Liver (tissue), 9 donors: ENCODE measurements around the gene DNAAF1. TPM values are rescaled to one million over a fixed set of nuclear protein-coding genes. Genes with fewer than 3 reads are reported as not detected.

ENCODE experiments used
- DNase-seq: peaks from one replicate; pipeline ENCODE4 v3.0.0-alpha.2; 2017; ENCODE audit warnings: low spot score
- H3K27ac ChIP-seq, 2 donors: one replicate each; pipeline ENCODE4 v1.7.0; 2013; ENCODE audit warnings: inconsistent platforms in 2 of 2, low read length in 2 of 2, control low read depth in 1 of 2, low read depth in 1 of 2, mild to moderate bottlenecking in 1 of 2
- H3K27me3 ChIP-seq, 4 donors: one replicate each; pipeline versions ENCODE4 v1.6.1 to v1.7.0; 2013; ENCODE audit warnings: low read length in 3 of 4, inconsistent platforms in 1 of 4, mild to moderate bottlenecking in 1 of 4, moderate library complexity in 1 of 4; ENCODE audit not compliant: control insufficient read depth in 4 of 4, insufficient read depth in 4 of 4
- H3K36me3 ChIP-seq, 4 donors: one replicate each; pipeline versions ENCODE4 v1.6.1 to v1.7.0; 2013; ENCODE audit warnings: low read length in 3 of 4, mild to moderate bottlenecking in 3 of 4, low read depth in 1 of 4, moderate library complexity in 1 of 4; ENCODE audit not compliant: control insufficient read depth in 4 of 4, insufficient read depth in 3 of 4
- H3K4me1 ChIP-seq, 4 donors: one replicate each; pipeline versions ENCODE4 v1.6.1 to v1.7.0; 2013; ENCODE audit warnings: low read length in 3 of 4, mild to moderate bottlenecking in 3 of 4, moderate library complexity in 1 of 4; ENCODE audit not compliant: control insufficient read depth in 4 of 4, insufficient read depth in 4 of 4
- H3K4me3 ChIP-seq, 3 donors: one replicate each; pipeline versions ENCODE4 v1.6.1 to v1.7.0; 2013; ENCODE audit warnings: low read length in 3 of 3, control low read depth in 1 of 3, low read depth in 1 of 3, mild to moderate bottlenecking in 1 of 3
- H3K9ac ChIP-seq, 2 donors: one replicate each; pipeline ENCODE4 v1.7.0; 2013; ENCODE audit warnings: low read length in 2 of 2, mild to moderate bottlenecking in 2 of 2, moderate library complexity in 2 of 2, control low read depth in 1 of 2, low read depth in 1 of 2
- H3K9me3 ChIP-seq, 4 donors: one replicate each; pipeline versions ENCODE4 v1.6.1 to v1.7.0; 2013; ENCODE audit warnings: low read length in 3 of 4; ENCODE audit not compliant: control insufficient read depth in 4 of 4
- ATF3 ChIP-seq: IDR thresholded peaks from 2 replicates; pipeline ENCODE4 v1.6.1; 2016; ENCODE audit warnings: antibody characterized with exemption
- CTCF ChIP-seq: fragments of 150-350 bp; IDR thresholded peaks from 2 replicates; pipeline ENCODE4 v1.5.1; 2017; ENCODE audit warnings: improper control_type of control experiment, low read depth, low read length; ENCODE audit not compliant: missing input control
- FOXA1 ChIP-seq: IDR thresholded peaks from 2 replicates; pipeline ENCODE4 v1.6.1; 2016; ENCODE audit warnings: antibody characterized with exemption
- FOXA2 ChIP-seq: IDR thresholded peaks from 2 replicates; pipeline ENCODE4 v1.6.1; 2016; ENCODE audit warnings: antibody characterized with exemption
- GABPA ChIP-seq, 2 donors: IDR thresholded peaks in 1 of 2; conservative IDR thresholded peaks in 1 of 2; 2 replicates each; pipeline ENCODE4 v1.6.1; 2016; ENCODE audit warnings: antibody characterized with exemption in 2 of 2, mild to moderate bottlenecking in 1 of 2, moderate library complexity in 1 of 2
- HNF4A ChIP-seq, 2 donors: conservative IDR thresholded peaks; 2 replicates each; pipeline ENCODE4 v1.6.1; 2016; ENCODE audit warnings: antibody characterized with exemption in 2 of 2, mild to moderate bottlenecking in 2 of 2
- HNF4G ChIP-seq: IDR thresholded peaks from 2 replicates; pipeline ENCODE4 v1.6.1; 2016; ENCODE audit warnings: antibody characterized with exemption
- JUND ChIP-seq, 2 donors: IDR thresholded peaks; 2 replicates each; pipeline ENCODE4 v1.6.1; 2016; ENCODE audit warnings: antibody characterized with exemption in 2 of 2
- NR2F2 ChIP-seq: IDR thresholded peaks from 2 replicates; pipeline ENCODE4 v1.6.1; 2016; ENCODE audit warnings: antibody characterized with exemption
- RAD21 ChIP-seq, 2 donors: IDR thresholded peaks; 2 replicates each; pipeline ENCODE4 v1.6.1; 2016; ENCODE audit warnings: antibody characterized with exemption in 2 of 2, mild to moderate bottlenecking in 2 of 2
- REST ChIP-seq: IDR thresholded peaks from 2 replicates; pipeline ENCODE4 v1.6.1; 2016; ENCODE audit warnings: antibody characterized with exemption, mild to moderate bottlenecking
- RXRA ChIP-seq, 2 donors: IDR thresholded peaks; 2 replicates each; pipeline ENCODE4 v1.6.1; 2017 to 2018; ENCODE audit warnings: antibody characterized with exemption in 2 of 2, mild to moderate bottlenecking in 1 of 2
- SP1 ChIP-seq: IDR thresholded peaks from 2 replicates; pipeline ENCODE4 v1.6.1; 2018; ENCODE audit warnings: antibody characterized with exemption, mild to moderate bottlenecking
- ZBTB33 ChIP-seq: IDR thresholded peaks from 2 replicates; pipeline ENCODE4 v1.6.1; 2016; ENCODE audit warnings: antibody characterized with exemption
- WGBS: extraction: QIAGEN DNeasy Blood & Tissue Kit; methylation state at CpG from one replicate; pipeline ENCODE4 v1.1.7; 2013; 5-methylcytosine and 5-hydroxymethylcytosine counted together
- polyA plus RNA-seq, 2 donors: library from polyadenylated mRNA; stranded (reverse) in 1 of 2; unstranded in 1 of 2; fragments of 200-250 nt in 1 of 2; fragments of >200 nt in 1 of 2; fragmentation: Nextera tagmentation in 1 of 2; extraction: Ambion mirVana in 1 of 2; gene quantifications; one replicate each; pipeline versions ENCODE4 v1.2.1 to v1.2.3, GENCODE V29; 2013 to 2015
- total RNA-seq, 2 donors: library from RNA; depleted of rRNA; stranded (reverse); fragments of >200 nt; gene quantifications; one replicate each; pipeline ENCODE4 v1.2.3, GENCODE V29; 2014
- donor health status: healthy.
- donor health status: healthy.
- donor health status: healthy.
- donor health status: healthy.
- donor health status: healthy.

DNAAF1 gene
- total and polyA plus RNA-seq, 4 donors: under 0.01 to 0.08 (median 0.06) TPM; not detected in 1

- H3K4me3 ChIP-seq: no peak overlapping the region
- peaks cover 9 to 54% (median 45%) of the 10 kb centered on the region in 4 donors for H3K36me3 ChIP-seq
- 94% methylated on average over 14 of the region's 14 CpGs for WGBS
- H3K27ac ChIP-seq: no peak overlapping the region
- no peaks in the 10 kb centered on the region for H3K9me3 ChIP-seq
- H3K4me1 ChIP-seq: peaks cover 4 to 16% (median 14%) of the 10 kb centered on the region in 4 donors
- no peak for TF ChIP-seq NR2F2
- TF ChIP-seq HNF4G: no peak
- no peak for TF ChIP-seq HNF4A (conservative IDR thresholded peaks at IDR 0.05)
- no peak for TF ChIP-seq ATF3
- TF ChIP-seq JUND (IDR thresholded peaks at IDR 0.05): no peak
- no peak overlapping the region for H3K9ac ChIP-seq
- no peaks in the 10 kb centered on the region for H3K27me3 ChIP-seq
- no peak for DNase-seq
Measured at GRCh38 chr16:84095466-84095865, 49.6 kb upstream of the DNAAF1 start.

- TF ChIP-seq ZBTB33 (peak; percentile 11), GABPA (IDR thresholded peaks at IDR 0.05 in 1 of 2, conservative IDR thresholded peaks at IDR 0.05 in 1 of 2) (peak in 1 of 2 donors; percentile 20), ATF3 (no peak), FOXA1 (peak; percentile 67), CTCF (no peak), SP1 (peak; percentile 67), FOXA2 (peak; percentile 88), HNF4A (conservative IDR thresholded peaks at IDR 0.05) (peak; percentile 43 to 45), RAD21 (IDR thresholded peaks at IDR 0.05) (peak in 1 of 2 donors; percentile 38), REST (no peak), RXRA (IDR thresholded peaks at IDR 0.05) (peak; percentile 24 to 40)
- no peak for DNase-seq
- H3K27me3 ChIP-seq: no peaks in the 10 kb centered on the region
- peak overlapping the region in 1 of 2 donors; percentile 21 for H3K27ac ChIP-seq
- 55% methylated on average over 4 of the region's 4 CpGs for WGBS
- H3K9me3 ChIP-seq: no peaks in the 10 kb centered on the region
- peak overlapping the region in 1 of 2 donors; percentile 27 for H3K9ac ChIP-seq
- peaks cover 9 to 46% (median 41%) of the 10 kb centered on the region in 4 donors for H3K36me3 ChIP-seq
- no peak overlapping the region for H3K4me3 ChIP-seq
- H3K4me1 ChIP-seq: peaks cover 4 to 16% (median 14%) of the 10 kb centered on the region in 4 donors
Measured at GRCh38 chr16:84096447-84097005, 48.6 kb upstream of the DNAAF1 start.
